ENCODE data around the gene TAF8.
"Not testable (repeated sequence)": the region's sequence is repeated elsewhere in the genome, so short reads cannot be mapped to it uniquely, and the experiment has no call there.

TAF8 gene

GRCh38 chr6:42050297-42051267, at the start of gene TAF8:
Gene TAF8 (plus strand): TSS chr6:42050524. CDS start chr6:42050542, 18 bp downstream.
- Histone ChIP-seq H3K4me3 (replicated peaks; ENCODE audit: low read depth, low read length) (peak within 1 kb of the TSS; percentile 84), H3K36me3 (ENCODE audit: control insufficient read depth, insufficient read depth, low read length) (peaks cover 5% of the 10 kb centered on the region), H3K27me3 (replicated peaks; ENCODE audit: control insufficient read depth, insufficient read depth, low read length) (no peaks in the 10 kb centered on the region)
- DNase-seq (ENCODE audit: extremely low read depth, insufficient read length), result peak; percentile 96
- TF ChIP-seq CTCF (IDR thresholded peaks at IDR 0.05; ENCODE audit: insufficient read depth, low read length, poor library complexity, severe bottlenecking), result no peak

- no peak for TF ChIP-seq CTCF (IDR thresholded peaks at IDR 0.05; ENCODE audit: insufficient read depth, low read length, poor library complexity, severe bottlenecking)
- Histone ChIP-seq H3K27me3 (replicated peaks; ENCODE audit: control insufficient read depth, insufficient read depth, low read length) (no peaks in the 10 kb centered on the region), H3K36me3 (ENCODE audit: control insufficient read depth, insufficient read depth, low read length) (no peaks in the 10 kb centered on the region), H3K4me3 (replicated peaks; ENCODE audit: low read depth, low read length) (no peak overlapping the region)
- DNase-seq (ENCODE audit: extremely low read depth, insufficient read length), result no peak
Observed at GRCh38 chr6:42001506-42001905, 48.8 kb upstream of the TAF8 start.

GRCh38 chr6:42003658-42004057, 46.7 kb upstream of the TAF8 start:
- H3K27me3 ChIP-seq (replicated peaks; ENCODE audit: control insufficient read depth, insufficient read depth, low read length); H3K4me3 ChIP-seq (replicated peaks; ENCODE audit: low read depth, low read length); DNase-seq (ENCODE audit: extremely low read depth, insufficient read length); H3K36me3 ChIP-seq (ENCODE audit: control insufficient read depth, insufficient read depth, low read length): not testable (repeated sequence)

- Histone ChIP-seq H3K27me3 (replicated peaks; ENCODE audit: control insufficient read depth, insufficient read depth, low read length) (no peaks in the 10 kb centered on the region), H3K36me3 (ENCODE audit: control insufficient read depth, insufficient read depth, low read length) (no peaks in the 10 kb centered on the region), H3K4me3 (replicated peaks; ENCODE audit: low read depth, low read length) (no peak overlapping the region)
- TF ChIP-seq CTCF (IDR thresholded peaks at IDR 0.05; ENCODE audit: insufficient read depth, low read length, poor library complexity, severe bottlenecking), result no peak
- DNase-seq (ENCODE audit: extremely low read depth, insufficient read length), result no peak
Observed at GRCh38 chr6:42007286-42008137, 42.8 kb upstream of the TAF8 start.

GRCh38 chr6:42008138-42008528, 42.2 kb upstream of the TAF8 start:
- H3K36me3 ChIP-seq (ENCODE audit: control insufficient read depth, insufficient read depth, low read length); H3K27me3 ChIP-seq (replicated peaks; ENCODE audit: control insufficient read depth, insufficient read depth, low read length); DNase-seq (ENCODE audit: extremely low read depth, insufficient read length); H3K4me3 ChIP-seq (replicated peaks; ENCODE audit: low read depth, low read length): not testable (repeated sequence)

GRCh38 chr6:42009844-42010184, 40.5 kb upstream of the TAF8 start:
- no peaks in the 10 kb centered on the region for H3K27me3 ChIP-seq (replicated peaks; ENCODE audit: control insufficient read depth, insufficient read depth, low read length)
- no peak for TF ChIP-seq CTCF (IDR thresholded peaks at IDR 0.05; ENCODE audit: insufficient read depth, low read length, poor library complexity, severe bottlenecking)
- no peaks in the 10 kb centered on the region for H3K36me3 ChIP-seq (ENCODE audit: control insufficient read depth, insufficient read depth, low read length)
- no peak overlapping the region for H3K4me3 ChIP-seq (replicated peaks; ENCODE audit: low read depth, low read length)
- DNase-seq (ENCODE audit: extremely low read depth, insufficient read length), result no peak
